Measurements from ENCODE around the gene MKX.
"Not testable (repeated sequence)": the region's sequence is repeated elsewhere in the genome, so short reads cannot be mapped to it uniquely, and the experiment has no call there.

The MKX gene

GRCh38 chr10:27692663-27693062 lies 53.0 kb downstream of the MKX start:
- no peak for DNase-seq (ENCODE audit: low spot score)

- no peak for DNase-seq (ENCODE audit: low spot score)
Observed at GRCh38 chr10:27688991-27689390, 56.6 kb downstream of the MKX start.

DNA sequence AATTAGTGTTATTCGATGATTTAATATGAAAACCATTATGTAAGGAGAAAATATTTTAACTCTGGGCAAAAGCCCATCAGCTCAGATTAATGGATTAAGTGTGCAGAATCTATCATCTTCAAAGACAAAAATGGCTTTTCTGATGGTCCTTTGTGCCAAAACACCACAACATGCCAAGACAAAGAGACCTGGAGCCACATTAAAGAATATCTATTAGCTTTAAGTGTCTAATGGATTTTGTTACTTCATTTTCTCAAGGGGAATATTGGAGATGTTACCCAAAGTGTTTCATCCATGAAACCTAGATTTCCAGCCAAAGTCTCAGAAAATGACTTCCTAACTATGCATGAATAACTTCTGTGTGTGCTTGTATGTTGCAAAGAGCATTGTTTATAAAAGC lies 57.3 kb downstream of the MKX start:
- no peak for DNase-seq (ENCODE audit: low spot score)

DNA sequence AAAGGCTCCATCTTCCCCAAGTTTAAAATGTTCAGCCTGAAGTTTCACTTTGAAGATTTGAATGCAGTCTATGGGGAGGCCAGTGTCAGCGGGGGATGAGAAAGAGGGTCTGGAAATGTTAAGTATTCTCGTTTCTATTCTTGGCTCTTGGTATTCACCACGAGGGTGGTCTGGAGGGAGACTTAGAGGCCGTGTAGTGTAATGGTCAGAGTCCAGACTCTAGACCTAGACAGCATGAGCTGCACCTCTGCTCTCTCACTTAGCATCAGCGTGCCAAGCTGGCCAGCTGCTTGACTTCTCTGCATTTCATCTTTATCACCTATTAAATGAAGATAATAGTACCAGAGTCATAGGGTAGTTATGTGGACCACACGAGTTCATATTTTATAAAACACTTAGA lies 57.9 kb downstream of the MKX start:
- DNase-seq (ENCODE audit: low spot score): no peak

GRCh38 chr10:27687326-27687725 lies 58.3 kb downstream of the MKX start:
- no peak for DNase-seq (ENCODE audit: low spot score)

GRCh38 chr10:27685681-27686080 lies 59.9 kb downstream of the MKX start:
- no peak for DNase-seq (ENCODE audit: low spot score)

GRCh38 chr10:27683226-27683625 lies 62.4 kb downstream of the MKX start:
- no peak for DNase-seq (ENCODE audit: low spot score)

- DNase-seq (ENCODE audit: low spot score): not testable (repeated sequence)
Observed at GRCh38 chr10:27681795-27682194, 63.8 kb downstream of the MKX start.

GRCh38 chr10:27680691-27681605 lies 64.7 kb downstream of the MKX start:
- DNase-seq (ENCODE audit: low spot score): no peak

DNA sequence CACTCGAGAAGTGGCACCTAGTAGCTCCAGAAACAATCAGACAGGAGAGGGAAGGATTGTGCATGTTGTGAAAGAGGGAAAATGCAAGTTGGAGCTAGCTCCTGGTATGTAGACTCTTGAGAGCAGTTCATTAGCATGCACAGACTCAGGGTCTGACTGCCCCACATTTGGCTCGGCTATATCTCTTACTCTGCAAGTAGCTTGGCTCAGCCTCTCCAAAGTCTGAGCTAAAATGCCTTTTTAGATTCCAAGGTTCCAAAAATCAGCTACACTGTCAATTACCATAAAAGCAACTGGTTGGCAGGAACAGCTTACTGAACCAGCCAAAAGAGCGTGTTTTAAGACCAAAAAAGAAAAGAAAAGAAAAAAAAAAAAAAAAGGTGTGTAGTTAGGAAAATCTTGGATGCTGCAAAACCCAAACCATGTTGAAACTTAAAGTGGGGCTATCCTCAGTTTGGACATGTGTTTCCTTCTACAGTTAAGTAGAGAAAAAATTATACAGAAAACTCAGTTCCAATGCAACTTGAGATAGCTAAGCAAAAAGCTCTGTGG lies 65.5 kb downstream of the MKX start:
- no peak for DNase-seq (ENCODE audit: low spot score)

GRCh38 chr10:27679369-27679912 lies 66.2 kb downstream of the MKX start:
- no peak for DNase-seq (ENCODE audit: low spot score)

DNA sequence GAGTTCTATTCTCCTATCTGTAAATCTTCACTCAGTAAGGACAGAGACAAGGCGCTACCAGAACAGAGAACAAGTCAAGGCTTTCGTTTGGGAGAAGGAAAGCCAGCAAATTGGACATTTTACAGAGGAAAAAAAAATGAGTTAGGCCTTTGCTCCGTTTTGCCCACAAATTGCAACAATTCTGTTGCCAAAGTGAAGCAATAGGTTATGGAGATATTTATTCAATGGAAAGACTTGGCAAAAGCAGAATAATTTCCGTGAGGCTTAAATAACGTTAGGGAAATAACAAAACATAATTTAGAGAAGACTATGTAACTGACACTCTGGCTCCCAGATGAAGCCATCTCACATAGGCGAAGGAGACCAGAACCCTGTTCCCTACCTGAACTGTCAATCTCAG lies 67.5 kb downstream of the MKX start:
- DNase-seq (ENCODE audit: low spot score): no peak

DNA sequence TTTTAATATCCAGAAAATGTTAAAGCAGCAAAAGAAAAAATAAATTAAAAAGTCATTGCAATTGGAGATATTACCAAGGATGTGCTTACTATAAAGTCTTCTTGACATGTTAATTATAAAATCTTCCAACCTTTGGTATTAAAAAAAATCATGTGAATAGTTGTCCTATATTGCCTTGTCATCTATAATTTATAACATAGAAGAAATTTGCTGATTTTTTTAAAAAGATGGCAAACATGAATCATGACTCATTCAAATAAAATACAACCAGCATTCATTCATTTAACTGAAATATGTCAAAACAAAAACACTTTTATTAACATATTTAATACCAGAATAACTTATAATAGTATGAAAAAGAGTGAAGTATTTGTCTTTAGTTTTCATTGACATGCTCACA lies 72.6 kb downstream of the MKX start:
- DNase-seq (ENCODE audit: low spot score): no peak

DNA sequence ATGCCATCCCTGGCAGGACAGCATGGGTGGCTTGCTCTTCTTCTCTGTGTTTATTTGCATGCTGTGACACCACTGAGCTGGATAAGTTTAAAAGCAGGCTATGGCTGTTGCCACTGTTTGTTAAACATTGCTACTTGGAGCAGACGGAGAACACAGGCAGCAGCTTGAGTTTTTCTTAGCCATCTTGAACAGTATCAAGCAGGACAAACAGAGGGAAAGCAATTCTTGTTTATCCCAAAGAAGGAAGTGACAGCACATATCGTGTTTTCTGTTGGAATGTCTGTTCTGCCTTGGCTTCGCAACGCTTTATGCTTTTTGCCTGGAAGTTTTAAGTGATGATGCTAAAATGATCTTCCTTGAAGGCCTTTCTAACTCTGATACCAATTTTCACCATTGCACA lies 73.8 kb downstream of the MKX start:
- DNase-seq (ENCODE audit: low spot score): no peak

DNA sequence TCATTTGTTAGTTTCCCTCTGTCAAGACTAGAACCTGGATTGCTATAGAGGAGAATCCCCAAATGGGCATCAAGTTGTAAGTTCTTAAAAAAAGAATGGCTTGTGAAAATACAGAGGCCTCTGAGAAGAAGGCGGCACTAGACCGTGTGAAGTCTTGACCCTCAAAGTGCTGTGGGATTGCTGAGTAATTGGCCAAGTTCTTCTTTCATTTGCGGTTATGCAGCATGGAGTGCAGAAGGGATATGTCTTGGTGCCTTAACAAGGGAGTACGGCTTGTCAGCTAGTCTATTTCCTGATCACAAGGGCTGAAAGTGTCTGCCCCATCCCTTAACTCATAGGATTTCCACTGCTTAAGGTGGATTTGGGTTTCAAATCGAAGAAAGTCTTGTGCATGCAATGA lies 81.2 kb downstream of the MKX start:
- no peak for DNase-seq (ENCODE audit: low spot score)

GRCh38 chr10:27663621-27664020 lies 82.0 kb downstream of the MKX start:
- no peak for DNase-seq (ENCODE audit: low spot score)

GRCh38 chr10:27661514-27662286 lies 83.9 kb downstream of the MKX start:
- no peak for DNase-seq (ENCODE audit: low spot score)

DNA sequence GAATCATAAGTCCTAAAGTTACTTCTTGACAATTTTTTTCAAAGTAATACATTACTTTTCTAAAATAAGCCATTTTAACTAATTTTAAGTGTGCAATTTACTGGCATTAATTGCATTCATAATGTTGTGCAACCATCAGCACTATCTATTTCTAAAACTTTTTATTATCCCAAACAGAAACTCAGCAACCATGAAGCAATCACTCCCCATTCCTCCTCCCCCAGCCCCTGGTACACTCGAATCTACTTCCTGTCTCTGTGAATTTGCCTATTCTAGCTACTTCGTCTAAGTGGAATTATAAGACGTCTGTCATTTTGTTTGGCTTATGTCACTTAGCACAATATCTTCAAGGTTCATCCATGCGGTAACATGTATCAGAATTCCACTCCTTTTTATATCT lies 84.9 kb downstream of the MKX start:
- no peak for DNase-seq (ENCODE audit: low spot score)

DNA sequence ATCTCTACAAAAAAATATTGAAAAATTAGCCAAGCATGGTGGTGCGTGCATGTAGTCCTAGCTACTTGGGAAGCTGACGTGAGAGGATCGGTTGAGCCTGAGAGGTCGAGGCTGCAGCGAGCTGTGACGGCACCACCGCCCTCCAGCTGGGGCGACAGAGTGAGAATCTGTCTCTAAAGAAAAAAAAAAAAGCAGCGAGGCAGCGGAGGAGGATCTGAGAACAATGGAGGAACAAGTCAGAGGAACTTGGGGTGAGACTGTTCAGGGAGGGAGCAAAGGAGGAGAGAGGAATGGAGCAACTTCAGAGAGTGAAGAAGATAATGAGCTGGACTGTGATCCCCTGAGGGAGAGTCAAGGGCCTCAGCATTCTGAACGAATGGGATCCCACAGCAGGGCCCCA lies 85.4 kb downstream of the MKX start:
- DNase-seq (ENCODE audit: low spot score): no peak

DNA sequence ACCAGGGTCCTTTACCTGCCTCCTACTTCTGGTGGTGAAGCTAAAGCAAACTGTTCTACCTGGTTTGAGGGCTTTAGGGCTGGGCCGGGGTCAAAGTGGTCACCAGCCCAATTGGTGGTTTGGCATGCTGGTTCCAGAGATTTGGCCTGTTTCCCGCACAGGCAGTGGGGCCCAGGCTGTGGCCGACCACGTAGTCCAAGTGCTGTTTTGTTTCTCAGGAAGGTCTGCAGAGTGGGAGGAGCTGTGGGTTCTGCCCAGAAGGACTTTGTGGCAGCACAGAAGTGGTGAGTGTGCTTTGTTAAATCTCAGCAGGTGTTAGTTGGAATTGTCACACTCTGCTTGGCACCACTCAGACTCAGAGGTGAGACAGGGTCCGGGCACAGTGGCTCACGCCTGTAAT lies 85.8 kb downstream of the MKX start:
- DNase-seq (ENCODE audit: low spot score): no peak

- DNase-seq (ENCODE audit: low spot score): no peak
Observed at GRCh38 chr10:27658788-27659187, 86.8 kb downstream of the MKX start.

GRCh38 chr10:27655296-27655695 lies 90.3 kb downstream of the MKX start:
- DNase-seq (ENCODE audit: low spot score): no peak

DNA sequence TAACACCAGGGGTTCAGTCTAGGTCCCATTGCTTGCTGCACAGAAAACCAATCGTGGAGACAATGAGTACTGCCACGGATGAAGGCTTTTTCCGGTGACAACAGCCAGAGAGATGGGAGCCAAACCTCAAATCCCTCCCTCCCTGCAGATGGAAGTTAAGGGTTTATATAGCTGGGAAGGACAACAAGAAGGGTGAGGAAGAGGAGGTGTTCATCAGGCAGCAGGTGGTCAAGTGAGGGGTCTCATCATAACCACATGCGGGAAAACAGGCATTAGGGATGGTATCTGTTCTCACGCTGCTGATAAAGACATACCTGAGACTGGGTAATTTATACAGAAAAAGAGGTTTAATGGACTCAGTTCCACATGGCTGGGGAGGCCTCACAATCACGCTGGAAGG lies 91.3 kb downstream of the MKX start:
- no peak for DNase-seq (ENCODE audit: low spot score)
